Measurements from ENCODE around the gene NUMB.

DNA sequence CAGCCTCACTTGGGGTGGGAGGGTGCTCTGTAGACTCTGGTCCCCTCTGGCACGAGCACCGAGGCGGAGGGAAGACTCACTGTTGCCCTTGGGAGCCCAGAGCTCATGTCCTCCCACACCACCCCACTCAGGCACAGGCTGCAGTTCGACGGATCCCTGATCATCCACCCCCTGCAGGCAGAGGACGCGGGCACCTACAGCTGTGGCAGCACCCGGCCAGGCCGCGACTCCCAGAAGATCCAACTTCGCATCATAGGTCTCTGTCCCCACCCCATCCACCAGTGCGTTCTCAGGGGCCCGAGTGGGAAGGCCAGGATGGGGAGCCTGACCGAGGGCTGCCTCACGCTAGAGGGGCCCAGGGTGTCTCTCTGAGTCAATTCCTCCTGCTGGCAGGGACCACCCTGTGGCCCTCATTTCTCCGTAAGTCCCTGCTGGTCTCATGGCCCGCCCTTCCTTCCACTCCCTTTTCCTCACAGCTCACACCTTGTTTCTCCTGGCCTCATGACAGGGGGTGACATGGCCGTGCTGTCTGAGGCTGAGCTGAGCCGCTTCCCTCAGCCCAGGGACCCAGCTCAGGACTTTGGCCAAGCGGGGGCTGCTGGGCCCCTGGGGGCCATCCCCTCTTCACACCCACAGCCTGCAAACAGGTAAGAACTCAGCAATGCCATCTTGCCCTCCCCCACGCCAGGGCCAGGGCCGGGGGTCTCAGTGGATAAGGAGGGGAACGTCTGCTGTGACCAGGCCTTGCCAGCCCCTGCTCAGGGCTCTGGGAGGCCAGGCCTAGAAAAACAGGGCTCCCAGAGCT is 194.1 kb downstream of the NUMB start:
- TF ChIP-seq TAF1 (IDR thresholded peaks at IDR 0.05; ENCODE audit: borderline replicate concordance, low read depth, low read length) (no peak), POLR2AphosphoS5 (IDR thresholded peaks at IDR 0.05; ENCODE audit: low read depth, low read length) (no peak), POLR2A (IDR thresholded peaks at IDR 0.05; ENCODE audit: low read depth, low read length) (no peak)
